GM08714 (cell line): Measurements from ENCODE around the gene TOMM20L.
"Not testable (repeated sequence)": the region's sequence is repeated elsewhere in the genome, so short reads cannot be mapped to it uniquely, and the experiment has no call there.

Experiments
- H3K4me3 ChIP-seq: fragments of 200-500 bp; sonication (Bioruptor generic); 2 replicates; pipeline ENCODE4 v1.5.1; 2014; ENCODE audit warnings: mild to moderate bottlenecking, low read length, inconsistent platforms
- ZNF274 ChIP-seq: IDR thresholded peaks from 2 replicates; pipeline ENCODE4 v1.6.1; 2012; ENCODE audit warnings: mild to moderate bottlenecking, low read depth, low read length

TOMM20L gene

DNA sequence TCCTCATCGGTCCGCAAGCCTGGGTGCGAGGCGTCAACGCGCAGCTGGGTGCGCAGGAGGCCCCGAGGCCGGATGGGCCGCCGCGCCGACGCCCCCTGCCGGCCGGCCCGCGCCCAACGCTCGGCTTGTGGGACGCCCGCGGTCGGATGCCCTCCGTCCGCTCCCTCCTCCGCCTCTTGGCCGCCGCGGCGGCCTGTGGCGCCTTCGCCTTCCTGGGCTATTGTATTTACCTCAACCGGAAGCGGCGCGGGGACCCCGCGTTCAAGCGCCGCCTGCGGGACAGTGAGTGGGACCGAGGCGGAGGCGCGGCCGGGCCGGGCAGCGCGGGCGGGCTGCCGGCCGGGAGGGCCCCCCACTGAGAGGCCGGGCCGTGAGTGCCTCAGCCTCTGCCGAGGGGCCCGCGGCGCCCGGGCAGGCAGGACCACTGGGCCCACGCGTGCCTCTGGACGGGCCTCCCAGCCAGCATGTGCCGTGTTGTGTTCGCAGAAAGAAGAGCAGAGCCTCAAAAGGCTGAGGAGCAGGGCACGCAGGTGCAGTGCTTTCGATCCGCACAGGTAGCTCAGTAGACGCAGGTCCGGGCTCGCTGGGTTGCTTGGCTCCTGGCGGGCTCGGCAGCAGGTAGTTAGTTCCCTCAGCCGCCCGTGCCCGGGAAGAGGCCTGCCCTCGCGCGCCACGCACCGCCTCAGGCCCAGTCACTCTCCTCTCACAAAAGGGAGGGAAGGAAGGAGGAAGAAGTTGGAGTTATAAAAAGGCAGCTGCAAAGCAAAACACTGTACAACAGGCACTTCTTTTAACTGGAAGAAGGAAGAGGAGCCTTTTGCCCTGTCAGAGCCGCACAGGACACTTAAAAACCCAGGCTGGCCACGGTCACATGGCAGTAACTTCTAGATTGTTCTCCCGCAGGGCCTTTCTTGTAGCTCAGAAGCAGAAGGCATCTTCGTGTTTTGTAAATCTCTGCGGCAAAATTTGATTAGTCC, at the start of gene TOMM20L:
TOMM20L (plus strand) TSS at position 119 of the 977 bp plus-strand sequence; CDS start at position 147, 28 bp downstream.
- peak within 1 kb of the TSS; percentile 60; the same call in 1 of the 2 replicates for H3K4me3 ChIP-seq
- no peak for TF ChIP-seq ZNF274

DNA sequence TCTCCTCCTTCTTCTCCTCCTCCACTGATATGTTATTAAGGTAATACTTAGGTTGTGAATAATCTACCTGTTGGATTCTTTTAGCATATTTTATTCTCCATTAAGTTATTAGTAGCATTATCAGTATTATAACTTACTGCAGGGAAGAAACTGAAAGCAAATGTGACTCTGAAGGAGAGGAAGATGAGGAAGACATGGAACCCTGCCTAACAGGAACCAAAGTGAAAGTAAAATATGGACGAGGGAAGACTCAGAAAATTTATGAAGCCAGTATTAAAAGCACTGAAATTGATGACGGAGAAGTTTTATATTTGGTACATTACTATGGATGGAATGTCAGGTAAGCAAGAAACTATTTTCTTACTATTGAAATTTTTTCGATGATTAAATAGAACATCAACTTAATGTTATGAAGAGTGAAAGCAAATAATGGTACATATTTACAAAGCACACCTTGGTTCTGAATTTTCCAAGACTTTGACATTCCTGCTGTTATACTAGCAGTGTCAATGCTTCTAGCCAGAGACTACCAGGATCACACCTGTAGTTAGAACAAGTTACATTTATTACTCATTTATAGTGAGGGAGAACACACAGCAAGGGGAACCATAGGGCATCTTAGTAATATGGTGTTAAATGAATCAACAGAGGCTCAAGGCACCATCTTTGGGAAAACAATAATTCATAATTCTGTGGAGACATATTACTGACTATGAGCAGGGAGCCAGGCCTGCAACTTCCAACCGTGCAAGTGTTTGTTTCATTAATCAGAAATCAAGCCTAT, 42.0 kb upstream of the TOMM20L start:
- TF ChIP-seq ZNF274: no peak
- H3K4me3 ChIP-seq: no peak overlapping the region; the same call in 1 of the 2 replicates

DNA sequence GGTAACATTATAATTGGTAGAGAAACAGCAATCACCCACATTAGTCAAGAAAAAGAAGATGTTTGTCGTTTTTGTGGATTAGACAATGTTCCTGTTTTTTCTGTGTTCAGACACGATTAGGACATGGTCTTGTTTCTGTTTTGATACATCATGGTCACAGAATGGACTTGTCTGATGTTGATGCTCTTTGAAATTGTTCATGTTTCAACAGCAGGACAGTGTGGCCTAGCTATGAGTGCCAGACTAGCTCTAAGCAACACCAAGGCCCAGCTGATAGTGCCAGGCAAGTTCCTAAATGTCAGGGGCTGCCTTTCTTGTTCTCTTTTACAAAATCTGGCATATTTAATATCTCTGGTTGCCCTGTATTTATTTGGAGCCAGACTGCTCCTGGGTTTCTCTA, 40.9 kb upstream of the TOMM20L start:
- TF ChIP-seq ZNF274: no peak
- H3K4me3 ChIP-seq: no peak overlapping the region

DNA sequence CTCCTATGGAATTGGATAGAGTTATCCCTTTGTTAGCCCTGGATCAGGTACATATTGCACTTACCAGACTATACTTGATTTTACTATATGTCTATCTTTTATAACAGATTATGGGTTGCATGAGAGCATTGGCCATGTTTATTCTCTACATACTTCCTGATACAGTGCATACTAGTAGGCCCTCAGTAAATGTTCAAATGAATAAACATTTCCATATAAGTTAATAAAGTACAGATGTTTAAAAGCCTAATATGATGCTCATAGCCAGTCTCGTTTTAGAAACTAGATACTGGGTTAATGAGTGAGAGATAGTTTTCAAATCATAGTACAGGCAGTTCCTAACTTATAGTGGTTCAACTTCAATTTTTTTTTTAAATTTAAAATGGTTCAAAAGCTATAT, 39.5 kb upstream of the TOMM20L start:
- no peak overlapping the region for H3K4me3 ChIP-seq
- no peak for TF ChIP-seq ZNF274

- H3K4me3 ChIP-seq: not testable (repeated sequence)
These were observed 33.5 kb upstream of the TOMM20L start for GRCh38 chr14:58362272-58362671.

DNA sequence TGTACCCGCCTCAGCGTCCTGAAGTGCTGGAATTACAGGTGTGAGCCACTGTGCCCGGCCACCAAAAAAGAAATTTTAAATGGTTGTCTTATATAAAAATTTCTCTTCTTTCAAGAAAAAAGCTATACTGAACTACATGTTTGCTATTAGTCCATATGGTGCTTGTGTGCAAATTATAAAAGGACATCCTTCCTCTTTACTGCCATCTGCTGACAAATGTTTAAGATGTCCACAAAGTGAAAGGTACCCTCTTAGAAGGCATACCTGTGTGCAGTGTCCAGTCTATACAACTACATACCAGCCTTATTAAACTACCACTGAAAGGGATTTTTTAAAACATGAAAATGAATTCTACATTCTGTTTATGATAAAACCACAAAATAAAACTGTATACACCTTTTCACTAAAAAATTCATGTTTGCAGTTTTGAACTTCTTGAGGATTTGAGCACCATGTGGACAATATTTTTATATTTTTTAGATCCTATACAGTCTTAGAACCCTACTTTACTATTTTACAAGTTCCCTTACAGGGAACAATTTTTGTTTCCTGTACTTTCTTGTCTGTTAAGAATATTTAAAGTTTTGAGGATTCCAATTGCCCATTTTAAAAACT, 32.8 kb upstream of the TOMM20L start:
- H3K4me3 ChIP-seq: no peak overlapping the region
- no peak for TF ChIP-seq ZNF274

DNA sequence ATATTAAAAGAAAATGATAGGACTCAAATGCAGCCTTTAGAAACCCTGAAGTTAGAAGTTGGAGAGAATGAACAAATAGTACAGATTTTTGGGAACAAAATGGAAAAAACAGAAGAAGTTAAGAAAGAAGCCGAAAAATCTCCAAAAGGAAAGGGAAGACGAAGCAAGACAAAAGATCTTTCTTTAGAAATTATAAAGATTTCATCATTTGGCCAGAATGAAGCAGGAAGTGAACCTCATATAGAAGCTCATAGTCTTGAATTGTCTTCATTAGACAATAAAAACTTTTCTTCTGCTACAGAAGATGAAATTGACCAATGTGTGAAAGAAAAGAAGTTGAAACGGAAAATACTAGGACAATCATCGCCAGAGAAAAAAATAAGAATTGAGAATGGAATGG, 31.4 kb upstream of the TOMM20L start:
- H3K4me3 ChIP-seq: no peak overlapping the region
- TF ChIP-seq ZNF274: no peak

DNA sequence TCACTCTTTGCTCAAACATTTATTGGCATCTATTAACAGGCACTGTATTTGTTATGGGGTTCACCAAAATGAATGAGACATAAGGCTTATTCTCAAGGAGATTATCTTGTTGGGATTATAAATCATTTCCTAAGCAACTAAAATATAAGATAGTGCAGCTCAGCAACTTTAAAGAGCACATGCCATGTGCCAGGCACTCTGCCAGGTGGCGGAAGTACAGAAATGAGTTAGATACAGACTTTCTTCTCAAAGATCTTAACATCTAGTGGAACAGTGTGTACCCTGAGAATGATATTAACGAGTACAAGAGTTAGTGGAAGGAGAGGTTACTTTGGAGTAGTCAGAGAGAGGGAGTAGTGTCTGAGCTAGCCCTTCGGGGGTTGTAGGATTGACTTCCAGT, 28.4 kb upstream of the TOMM20L start:
- H3K4me3 ChIP-seq: no peak overlapping the region
- TF ChIP-seq ZNF274: no peak

DNA sequence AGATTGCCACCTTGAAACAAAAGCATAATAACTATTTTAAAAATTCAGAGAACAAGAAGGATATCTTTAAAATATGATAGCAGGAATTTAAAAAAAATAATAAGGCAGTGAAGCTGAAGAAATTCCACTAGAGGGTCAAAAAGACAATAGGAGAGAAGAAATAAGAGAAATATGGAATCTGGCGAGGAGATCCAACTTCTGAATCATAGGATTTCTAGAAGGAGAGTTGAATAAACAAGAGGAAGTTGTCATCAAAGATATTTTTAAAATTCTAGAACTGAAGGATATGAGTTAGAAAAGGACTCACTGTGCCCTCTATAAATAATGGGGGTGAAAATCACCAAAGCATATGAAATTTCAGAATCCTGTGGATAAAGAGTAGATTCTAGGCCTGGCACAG, 26.8 kb upstream of the TOMM20L start:
- no peak for TF ChIP-seq ZNF274

DNA sequence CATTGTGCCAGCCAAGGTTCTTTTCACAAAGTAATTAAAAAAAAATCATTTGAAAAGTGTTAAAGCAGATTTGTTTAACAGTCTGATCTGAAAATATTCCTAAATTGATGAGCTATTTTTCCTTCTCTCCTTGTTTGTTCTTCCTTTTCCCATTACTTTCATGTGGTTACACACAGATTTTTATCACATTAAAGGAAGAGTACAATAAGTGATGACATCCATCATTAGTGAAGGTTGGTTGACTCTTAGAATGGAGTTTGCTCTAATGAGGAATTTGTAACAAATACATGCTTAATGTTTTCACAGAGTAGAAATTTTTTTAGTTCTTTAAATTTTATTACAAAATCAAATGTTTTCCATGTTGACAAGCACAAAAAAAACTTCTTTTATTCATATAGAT, 18.9 kb upstream of the TOMM20L start:
- no peak for TF ChIP-seq ZNF274
- H3K4me3 ChIP-seq: no peak overlapping the region

More for the DNA sequence above, 26.8 kb upstream of the TOMM20L start:
- H3K4me3 ChIP-seq: no peak overlapping the region

DNA sequence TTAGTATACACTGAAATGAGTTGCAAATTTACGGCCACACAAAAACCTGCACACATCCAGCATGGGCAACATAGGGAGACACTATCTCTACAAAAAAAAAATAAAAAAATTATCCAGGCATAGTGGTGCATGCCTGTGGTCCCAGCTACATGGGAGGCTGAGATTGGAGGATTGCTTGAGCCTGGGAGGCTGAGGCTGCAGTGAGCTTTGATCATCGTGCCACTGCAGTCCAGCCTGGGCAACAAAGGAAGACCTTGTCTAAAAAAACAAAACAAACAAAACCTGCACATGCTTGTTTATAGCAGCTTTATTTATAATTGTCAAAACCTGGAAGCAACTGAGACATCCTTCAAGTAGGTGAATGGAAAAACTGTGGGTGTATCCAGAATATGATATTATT, 4.9 kb upstream of the TOMM20L start:
- H3K4me3 ChIP-seq: no peak overlapping the region
- no peak for TF ChIP-seq ZNF274

DNA sequence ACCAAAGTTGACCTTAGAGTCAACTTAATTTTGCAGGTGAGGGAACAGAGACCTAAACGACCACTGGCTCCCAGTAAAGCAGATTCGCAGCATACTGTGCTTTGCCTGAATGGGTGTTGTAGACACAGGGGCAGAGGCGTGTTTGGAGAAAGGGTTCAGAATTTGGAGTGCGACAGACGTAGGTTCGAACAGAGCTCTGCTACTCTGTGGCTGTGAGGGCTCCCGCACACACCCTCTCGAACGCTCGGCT, 243 bp upstream of the TOMM20L start:
- TF ChIP-seq ZNF274: no peak
- H3K4me3 ChIP-seq: peak overlapping the region; percentile 27; the same call in 1 of the 2 replicates

DNA sequence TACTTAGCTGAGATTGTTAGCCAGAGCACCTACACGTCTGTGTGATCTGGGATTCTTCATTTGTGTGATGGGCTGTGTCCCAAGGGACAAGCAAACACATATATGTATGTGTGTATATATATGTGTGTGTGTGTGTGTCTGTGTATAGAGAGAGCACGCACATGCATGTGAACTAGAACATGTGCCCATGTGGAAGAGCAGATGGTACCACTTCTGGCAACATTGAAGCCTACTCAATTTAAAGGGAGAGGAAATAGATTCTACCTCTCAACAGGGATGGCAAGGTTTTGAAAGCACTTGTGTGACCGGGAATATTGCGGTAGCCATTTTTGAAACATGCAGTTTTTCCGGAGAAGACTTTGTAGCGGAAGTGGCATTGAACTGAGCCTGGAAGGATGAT, 1.4 kb downstream of the TOMM20L start:
- no peak for TF ChIP-seq ZNF274
- no peak overlapping the region for H3K4me3 ChIP-seq

DNA sequence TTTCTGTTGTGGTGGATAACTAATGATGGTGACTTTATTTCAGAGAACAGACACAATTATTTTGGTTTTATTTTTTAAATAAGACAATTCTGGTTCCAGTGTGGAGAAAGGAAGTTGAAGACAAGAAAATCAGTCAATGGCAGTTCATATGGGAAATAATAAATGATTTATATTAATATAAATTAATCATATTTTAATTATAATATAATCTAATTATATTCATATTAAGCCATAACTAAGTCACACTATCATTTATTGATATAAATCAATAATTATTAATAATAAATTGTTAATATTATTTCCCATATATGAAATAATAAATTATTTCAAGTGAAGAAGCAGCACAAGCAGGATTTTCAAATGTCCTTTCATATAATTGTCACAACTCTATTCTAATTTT, 2.8 kb downstream of the TOMM20L start:
- no peak overlapping the region for H3K4me3 ChIP-seq
- no peak for TF ChIP-seq ZNF274

DNA sequence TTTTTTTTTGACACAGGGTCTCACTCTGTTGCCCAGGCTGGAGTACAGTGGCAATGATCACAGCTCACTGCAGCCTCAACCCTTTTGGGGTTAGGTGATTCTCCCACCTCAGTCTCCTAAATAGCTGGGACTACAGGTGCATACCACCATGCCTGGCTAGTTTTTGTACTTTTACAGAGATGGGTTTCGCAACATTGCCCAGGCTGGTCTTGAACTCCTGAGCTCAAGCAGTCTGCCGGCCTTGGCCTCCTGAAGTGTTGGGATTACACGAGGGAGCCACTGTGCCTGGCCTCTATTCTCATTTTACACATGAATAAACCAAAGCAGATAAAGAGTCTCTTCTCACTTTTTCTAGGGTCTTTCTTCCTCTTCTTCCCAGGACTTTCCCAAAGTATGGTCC, 3.2 kb downstream of the TOMM20L start:
- H3K4me3 ChIP-seq: no peak overlapping the region
- TF ChIP-seq ZNF274: no peak
